ENCODE data around the gene DNER.

Gene DNER

GRCh38 chr2:229669841-229670240, 44.5 kb downstream of the DNER start:
- DNase-seq = no peak

DNA sequence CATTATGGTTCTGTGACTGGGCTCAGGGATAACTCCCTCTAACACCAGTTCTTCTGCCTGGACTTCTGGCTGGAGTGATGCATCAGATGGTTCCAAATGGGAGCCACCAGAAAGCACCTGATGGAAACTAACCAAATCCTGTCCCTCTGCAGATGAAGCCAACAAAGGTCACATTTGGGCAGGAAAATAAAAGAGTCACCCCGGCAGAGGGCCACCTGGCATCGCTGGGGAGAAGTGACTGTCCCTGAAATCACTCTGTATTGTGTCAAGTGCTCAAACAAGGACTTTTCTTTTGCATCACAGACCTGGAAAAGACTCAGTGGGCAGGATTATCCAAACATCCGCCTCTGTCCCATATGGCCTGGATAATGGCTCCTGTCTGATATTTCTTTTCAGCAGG, 47.5 kb downstream of the DNER start:
- no peak for DNase-seq

GRCh38 chr2:229665158-229665557, 49.2 kb downstream of the DNER start:
- DNase-seq = no peak

DNA sequence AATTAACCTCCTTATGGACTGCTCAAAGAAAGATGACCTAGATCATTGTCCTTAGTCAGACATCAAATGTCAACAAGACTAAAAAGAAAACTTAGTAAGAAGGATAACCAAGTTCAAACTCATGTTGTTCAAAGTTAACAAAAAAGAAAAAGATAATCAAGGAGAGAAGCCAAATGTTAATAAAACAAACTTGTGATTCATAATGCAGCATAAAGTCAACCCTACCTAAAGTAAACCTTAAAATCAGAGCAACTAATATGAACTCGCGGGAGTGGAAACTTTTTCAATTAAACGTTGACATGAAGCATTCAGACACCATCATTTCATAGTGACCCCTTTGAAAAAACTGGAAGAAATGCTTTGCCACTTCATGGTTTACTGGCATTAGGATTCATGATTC, 52.9 kb downstream of the DNER start:
- no peak for DNase-seq

DNA sequence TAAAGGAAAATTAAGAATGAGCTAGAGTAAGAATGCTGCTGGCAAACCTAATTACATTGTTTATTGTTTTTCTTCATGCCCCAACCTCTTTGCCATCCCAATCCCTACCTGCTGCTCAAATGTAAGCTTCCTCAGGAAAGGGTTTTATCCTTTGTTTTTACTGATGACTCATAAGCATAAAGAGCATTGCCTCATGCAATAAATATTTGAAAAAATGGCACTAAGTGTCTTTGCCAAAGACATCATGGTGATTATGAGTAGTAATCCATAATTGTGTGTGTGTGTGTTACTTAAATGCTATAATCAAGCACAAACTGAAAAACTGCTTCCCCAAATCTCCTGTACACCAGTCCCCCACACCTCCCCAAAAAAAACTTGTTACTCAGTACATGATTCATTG, 53.4 kb downstream of the DNER start:
- DNase-seq = no peak

DNA sequence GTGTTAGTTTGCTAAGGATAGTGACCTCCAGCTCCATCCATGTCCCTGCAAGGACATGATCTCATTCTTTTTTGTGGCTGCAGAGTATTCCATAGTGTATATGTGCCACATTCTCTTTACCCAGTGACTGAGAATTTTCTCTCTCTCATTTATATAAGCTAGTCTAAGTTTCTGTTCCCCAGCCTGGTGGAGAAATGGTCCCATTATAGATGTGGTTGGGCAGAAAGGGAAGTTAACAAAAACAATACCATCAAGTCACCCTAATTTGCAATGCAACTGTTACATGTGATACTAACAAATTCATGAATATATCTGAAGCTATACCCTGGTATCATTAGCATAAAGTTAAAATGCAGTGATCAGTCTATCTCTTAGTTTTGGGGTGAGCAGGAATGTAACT, 54.0 kb downstream of the DNER start:
- no peak for DNase-seq

DNA sequence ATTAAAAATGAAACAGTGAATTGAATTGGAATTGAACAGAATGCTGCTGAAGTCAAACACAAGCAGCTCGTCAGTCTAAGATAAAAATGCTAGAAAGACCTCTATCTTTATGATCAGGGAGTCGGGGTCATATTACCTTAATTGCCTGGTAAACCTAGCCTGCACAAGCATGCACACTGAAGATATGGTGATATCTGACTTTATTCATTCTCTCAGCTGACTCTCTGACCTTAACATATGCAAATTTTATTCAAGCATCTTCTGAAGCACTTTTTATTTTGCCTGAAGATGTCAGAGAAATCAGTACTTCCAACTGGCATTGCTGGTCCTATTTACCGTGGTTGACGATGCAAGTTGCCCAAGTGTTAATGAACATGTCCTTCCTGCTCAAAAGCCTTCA, 56.4 kb downstream of the DNER start:
- no peak for DNase-seq

GRCh38 chr2:229654437-229654836, 59.9 kb downstream of the DNER start:
- DNase-seq = no peak

DNA sequence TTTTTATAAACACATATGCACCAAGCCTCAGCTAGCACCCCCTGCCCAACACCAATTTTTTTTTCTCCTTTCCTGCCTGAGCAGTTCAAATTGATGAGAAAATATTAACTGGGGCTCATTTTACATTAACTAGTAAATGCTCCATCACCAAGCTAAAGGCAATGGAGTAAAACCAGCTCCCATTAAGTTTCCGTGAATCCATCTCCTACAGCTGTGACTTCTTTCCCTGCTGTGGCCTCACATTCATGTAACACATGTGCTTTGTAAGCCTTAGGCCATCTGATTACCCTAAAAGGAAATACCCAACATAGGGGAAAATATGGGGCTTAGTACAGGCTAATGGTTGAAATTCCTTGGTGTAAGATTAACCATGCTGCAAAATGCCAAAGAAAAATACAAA, 60.8 kb downstream of the DNER start:
- no peak for DNase-seq

DNA sequence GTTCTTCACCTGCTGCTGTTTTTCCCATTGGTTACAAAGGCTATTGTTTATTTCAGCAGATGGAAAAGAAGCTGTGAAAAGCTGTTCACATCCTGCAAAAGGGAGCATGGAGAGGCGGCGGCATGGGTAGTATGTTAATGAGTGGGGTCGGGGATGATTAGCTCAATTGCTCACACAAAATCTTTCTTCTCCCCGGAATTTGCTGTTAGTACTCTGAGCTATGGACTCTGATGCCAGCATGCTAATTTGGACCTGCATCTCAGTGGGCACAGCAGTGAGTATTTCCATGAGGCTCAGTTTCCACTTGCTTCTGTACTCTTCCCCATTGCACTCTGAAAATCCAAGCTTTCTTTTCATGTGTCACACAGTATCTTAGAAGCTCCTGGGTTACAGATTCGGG, 61.6 kb downstream of the DNER start:
- no peak for DNase-seq

DNA sequence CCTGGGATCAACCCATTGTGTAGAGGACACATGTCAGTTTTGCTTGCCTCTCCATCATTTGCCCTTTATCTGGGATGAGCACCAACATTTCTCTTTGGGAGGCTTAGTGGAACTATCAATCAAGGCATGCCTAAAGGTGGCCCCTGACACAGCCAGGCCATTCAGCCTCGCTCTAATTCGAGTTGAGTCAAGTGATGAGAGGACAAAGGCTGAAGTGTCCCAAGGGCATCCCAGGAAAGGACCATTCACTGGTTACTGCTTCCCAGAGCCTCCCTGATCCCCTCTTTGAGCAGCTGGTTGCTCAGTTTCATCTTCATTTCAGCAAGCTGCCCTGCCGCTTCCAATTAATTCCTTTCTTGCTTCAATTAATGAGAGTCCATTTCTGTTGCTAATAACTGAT, 63.5 kb downstream of the DNER start:
- DNase-seq = no peak

DNA sequence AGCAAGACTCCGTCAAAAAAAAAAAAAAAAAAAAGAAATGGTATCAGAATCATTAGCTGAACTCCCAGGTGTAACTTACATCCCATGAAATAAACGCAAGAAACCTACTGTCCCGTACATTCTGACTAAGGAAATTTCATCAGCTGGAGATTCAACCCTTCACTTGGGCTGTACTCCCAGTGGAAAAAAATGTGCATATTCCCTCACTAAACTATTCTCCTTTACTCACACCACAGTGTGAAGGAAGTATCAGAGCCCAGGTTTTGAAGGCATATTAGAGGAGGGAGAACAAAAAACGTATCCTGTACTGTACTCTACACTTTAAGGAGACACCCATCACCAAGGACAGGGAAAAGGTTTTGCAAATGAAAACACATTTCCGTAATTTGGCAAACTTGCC, 64.3 kb downstream of the DNER start:
- no peak for DNase-seq

DNA sequence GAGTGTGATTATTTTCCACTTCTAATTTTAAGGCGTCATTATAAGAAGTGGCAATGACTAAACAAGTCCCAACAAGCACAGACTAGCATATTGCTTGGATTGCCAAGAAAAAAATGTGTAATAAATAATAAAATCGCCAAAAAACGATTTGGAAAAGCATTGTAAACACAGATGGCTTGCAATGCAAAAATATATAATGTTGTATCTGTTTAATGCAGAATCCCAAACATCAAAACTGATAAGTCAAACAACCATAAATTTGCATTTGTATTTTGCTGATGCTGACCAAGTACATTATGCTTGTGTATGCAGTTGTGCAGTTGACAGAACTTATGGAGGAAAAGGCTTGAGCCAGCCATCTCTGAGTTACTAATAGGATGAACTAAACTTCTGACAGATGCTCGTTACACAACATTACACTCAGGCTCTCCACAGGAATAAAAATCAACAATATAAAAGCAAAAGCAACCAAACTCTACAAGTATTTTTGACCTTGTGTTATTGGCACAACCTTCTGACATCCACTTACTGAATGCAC, 68.1 kb downstream of the DNER start:
- no peak for DNase-seq

- DNase-seq = no peak
Observed at GRCh38 chr2:229642371-229642770, 72.0 kb downstream of the DNER start.

GRCh38 chr2:229641676-229642075, 72.7 kb downstream of the DNER start:
- DNase-seq = no peak

- no peak for DNase-seq
Observed at GRCh38 chr2:229640636-229641035, 73.7 kb downstream of the DNER start.

- DNase-seq = no peak
Observed at GRCh38 chr2:229636571-229636970, 77.8 kb downstream of the DNER start.

GRCh38 chr2:229635371-229635680, 79.0 kb downstream of the DNER start:
- no peak for DNase-seq

DNA sequence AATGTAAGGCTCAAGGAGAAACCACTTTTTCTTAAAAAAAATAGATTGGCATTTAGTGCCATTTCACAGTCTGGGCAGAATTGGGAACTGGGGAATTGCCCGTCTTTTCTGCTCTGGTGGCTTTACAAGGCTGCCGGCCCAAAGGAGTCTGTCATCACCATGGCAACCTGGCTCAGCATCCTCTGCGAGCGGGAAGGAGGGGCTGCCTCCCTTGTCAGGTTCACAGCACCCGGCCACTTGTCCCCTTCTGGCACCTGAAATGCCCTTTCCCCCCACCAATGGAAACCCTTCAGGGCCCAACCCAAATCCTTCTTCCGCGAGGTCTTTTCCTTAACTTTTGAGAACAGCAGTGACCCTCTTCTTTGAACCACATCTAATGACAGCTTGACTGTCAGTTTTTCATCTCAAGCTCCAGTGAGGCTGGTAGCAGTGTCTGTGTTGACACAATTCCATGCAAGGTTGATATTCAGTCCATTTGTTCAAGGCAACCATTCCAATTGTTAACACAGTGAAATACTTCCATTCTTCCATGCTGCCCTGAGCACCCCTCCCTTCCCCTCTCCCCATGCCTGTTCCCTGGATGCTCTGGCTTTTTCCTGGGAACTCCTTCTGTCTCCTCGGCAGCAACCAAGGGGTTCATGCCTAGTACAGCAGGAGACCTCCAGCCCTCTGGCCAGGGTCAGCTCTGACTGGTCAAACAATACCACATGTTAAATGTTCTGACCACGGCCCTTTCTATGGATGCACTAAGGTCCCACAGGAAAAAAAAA, 79.6 kb downstream of the DNER start:
- DNase-seq = no peak

DNA sequence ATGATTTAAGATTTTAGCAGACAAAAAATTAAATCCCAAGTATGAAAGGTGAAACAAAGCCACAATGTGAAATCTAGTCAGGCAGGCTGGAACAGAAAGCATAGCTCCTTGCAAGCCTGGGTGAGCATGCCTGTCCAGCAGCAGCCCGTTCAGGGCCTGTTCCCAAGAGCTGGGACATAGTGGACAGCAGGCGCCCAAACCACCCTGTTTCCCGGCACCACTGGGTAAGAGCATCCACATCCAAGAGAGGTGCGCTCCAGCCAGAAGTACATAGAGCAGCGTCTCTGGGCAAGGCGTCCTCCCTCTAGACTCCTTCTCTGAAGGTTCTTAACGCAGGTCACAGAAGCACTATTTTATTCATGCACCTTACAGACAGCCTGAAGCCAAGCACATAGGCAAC, 80.8 kb downstream of the DNER start:
- no peak for DNase-seq

- DNase-seq = no peak
Observed at GRCh38 chr2:229629039-229629438, 85.3 kb downstream of the DNER start.

DNA sequence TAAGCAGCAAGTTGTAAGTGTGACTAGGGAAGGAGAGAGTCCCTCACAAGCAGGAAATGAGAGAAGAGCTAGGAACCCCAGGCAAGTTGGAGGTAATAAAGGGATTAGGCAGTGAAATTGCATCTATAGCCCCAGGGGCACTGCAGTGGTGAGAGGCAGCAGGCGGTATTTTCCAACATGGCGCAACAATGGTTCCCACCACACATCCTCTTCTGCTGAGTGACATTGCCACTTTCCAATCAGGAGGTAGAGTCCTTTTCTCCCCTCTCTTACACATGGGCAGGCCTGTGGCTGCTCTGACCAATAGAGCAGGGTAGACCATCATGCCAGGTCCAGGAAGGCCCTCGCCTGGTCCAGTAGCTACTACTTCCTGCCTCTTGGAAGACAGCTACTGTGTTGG, 86.6 kb downstream of the DNER start:
- no peak for DNase-seq

DNA sequence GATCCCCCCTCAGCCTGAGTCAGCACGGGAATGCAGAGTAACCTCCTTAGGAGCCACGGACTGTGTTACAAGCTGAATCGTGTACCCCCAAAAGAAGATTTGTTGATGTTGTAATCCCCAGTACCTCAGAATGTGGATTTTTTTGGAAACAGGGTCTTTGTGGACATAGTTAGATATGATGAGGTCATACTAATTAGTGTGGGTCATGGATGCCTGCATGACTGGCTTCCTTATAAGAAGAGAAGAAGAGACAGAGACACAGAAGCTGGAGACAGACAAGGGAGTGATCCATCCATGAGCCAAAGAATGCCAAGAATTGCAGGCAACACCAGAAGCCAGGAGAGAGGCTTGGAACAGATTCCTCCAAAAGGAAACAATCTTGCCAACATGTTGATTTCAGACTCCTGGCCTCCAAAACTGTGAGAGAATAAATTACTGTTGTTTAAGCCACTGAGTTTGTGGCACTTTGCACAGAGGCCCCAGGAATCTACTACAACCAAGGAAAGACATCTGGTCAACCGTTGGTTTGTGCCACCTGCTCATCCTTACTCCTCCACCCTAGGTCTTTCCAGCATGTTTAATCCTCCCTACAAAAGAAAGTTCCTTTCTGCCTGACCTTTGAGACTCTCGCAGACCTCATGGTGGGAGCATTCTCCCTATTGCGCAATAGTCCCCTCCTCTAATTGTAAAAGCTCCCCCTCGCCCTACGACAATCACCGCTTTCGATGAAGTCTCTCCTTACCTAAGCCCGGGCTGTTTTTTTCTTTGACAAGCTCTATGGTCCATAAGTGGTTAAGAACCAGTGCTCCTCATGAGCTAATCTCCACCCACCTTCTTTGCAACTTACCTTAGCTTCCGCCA, 91.6 kb downstream of the DNER start:
- DNase-seq = no peak

GRCh38 chr2:229620759-229621158, 93.6 kb downstream of the DNER start:
- DNase-seq = no peak
